Bronchial epithelial cell (primary cell): ENCODE results near the gene ADAMTS17. TPM values are rescaled to one million over a fixed set of nuclear protein-coding genes. Genes with fewer than 3 reads are reported as not detected.

Source experiments
- DNase-seq: peaks from one replicate; pipeline ENCODE4 v3.0.0-alpha.2; 2010; ENCODE audit warnings: low read depth
- FAIRE-seq: peaks from 2 replicates; lab custom pipeline; 2011; peaks lifted over from hg19 to GRCh38; lab: Jason Lieb, UNC
- H3K27me3 ChIP-seq: 2 replicates; pipeline ENCODE4 v1.5.1; 2011; ENCODE audit warnings: low read length; ENCODE audit not compliant: control insufficient read depth, insufficient read depth
- H3K36me3 ChIP-seq: 2 replicates; pipeline ENCODE4 v1.5.1; 2011; ENCODE audit warnings: low read length; ENCODE audit not compliant: control insufficient read depth, insufficient read depth
- H3K4me3 ChIP-seq: 2 replicates; pipeline ENCODE4 v1.5.1; 2011; ENCODE audit warnings: mild to moderate bottlenecking, low read depth, low read length, control low read depth
- total RNA-seq: library from RNA; depleted of rRNA; stranded (reverse); fragments of >200 nt; gene quantifications from 2 replicates; pipeline ENCODE4 v1.2.1, GENCODE V29; 2014
- TF ChIP-seq, protein P1 (sequence below): IDR thresholded peaks from 2 replicates; pipeline ENCODE4 v1.5.1; 2011; ENCODE audit warnings: mild to moderate bottlenecking, moderate library complexity, low read length, control low read depth, inconsistent platforms; ENCODE audit not compliant: insufficient read depth, severe bottlenecking

ADAMTS17 gene
- total RNA-seq, 1 donor from 2014 or later, result 1.1 TPM

GRCh38 chr15:100235030-100235617, 106.7 kb downstream of the ADAMTS17 start:
- DNase-seq, result no peak
- TF ChIP-seq, protein P1, sequence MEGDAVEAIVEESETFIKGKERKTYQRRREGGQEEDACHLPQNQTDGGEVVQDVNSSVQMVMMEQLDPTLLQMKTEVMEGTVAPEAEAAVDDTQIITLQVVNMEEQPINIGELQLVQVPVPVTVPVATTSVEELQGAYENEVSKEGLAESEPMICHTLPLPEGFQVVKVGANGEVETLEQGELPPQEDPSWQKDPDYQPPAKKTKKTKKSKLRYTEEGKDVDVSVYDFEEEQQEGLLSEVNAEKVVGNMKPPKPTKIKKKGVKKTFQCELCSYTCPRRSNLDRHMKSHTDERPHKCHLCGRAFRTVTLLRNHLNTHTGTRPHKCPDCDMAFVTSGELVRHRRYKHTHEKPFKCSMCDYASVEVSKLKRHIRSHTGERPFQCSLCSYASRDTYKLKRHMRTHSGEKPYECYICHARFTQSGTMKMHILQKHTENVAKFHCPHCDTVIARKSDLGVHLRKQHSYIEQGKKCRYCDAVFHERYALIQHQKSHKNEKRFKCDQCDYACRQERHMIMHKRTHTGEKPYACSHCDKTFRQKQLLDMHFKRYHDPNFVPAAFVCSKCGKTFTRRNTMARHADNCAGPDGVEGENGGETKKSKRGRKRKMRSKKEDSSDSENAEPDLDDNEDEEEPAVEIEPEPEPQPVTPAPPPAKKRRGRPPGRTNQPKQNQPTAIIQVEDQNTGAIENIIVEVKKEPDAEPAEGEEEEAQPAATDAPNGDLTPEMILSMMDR, result no peak
- FAIRE-seq, result no peak
- H3K27me3 ChIP-seq, result no peaks in the 10 kb centered on the region
- H3K36me3 ChIP-seq, result no peaks in the 10 kb centered on the region
- H3K4me3 ChIP-seq, result no peak overlapping the region

GRCh38 chr15:100234158-100235029, 107.4 kb downstream of the ADAMTS17 start:
- FAIRE-seq, result peak; percentile 36

DNA sequence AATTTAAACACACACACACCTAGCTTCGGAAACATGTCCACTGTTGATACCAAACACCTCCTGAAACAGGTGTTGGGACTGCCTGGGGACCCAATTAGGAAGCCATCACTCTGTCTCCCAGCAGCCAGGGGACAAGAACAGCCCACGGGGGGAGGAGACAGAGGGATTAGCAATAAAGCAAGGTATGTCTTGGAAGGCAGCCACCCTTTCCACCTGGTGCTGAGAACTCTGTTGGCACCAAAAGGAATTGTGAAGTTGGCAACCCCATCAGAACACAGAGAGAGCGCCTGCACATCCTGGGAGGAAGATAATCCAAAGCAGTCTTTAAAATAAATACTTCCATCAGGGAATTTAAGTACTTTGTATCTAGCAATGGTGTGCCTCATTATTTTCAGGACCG, 111.0 kb downstream of the ADAMTS17 start:
- DNase-seq (no peak), FAIRE-seq (no peak)
- Histone ChIP-seq H3K4me3 (no peak overlapping the region), H3K27me3 (no peaks in the 10 kb centered on the region), H3K36me3 (no peaks in the 10 kb centered on the region)
- TF ChIP-seq, protein P1, result no peak

More at GRCh38 chr15:100234158-100235029, 107.4 kb downstream of the ADAMTS17 start:
- H3K36me3 ChIP-seq, result no peaks in the 10 kb centered on the region
- no peak overlapping the region for H3K4me3 ChIP-seq
- H3K27me3 ChIP-seq, result no peaks in the 10 kb centered on the region
- DNase-seq, result no peak
- TF ChIP-seq, protein P1, result no peak

DNA sequence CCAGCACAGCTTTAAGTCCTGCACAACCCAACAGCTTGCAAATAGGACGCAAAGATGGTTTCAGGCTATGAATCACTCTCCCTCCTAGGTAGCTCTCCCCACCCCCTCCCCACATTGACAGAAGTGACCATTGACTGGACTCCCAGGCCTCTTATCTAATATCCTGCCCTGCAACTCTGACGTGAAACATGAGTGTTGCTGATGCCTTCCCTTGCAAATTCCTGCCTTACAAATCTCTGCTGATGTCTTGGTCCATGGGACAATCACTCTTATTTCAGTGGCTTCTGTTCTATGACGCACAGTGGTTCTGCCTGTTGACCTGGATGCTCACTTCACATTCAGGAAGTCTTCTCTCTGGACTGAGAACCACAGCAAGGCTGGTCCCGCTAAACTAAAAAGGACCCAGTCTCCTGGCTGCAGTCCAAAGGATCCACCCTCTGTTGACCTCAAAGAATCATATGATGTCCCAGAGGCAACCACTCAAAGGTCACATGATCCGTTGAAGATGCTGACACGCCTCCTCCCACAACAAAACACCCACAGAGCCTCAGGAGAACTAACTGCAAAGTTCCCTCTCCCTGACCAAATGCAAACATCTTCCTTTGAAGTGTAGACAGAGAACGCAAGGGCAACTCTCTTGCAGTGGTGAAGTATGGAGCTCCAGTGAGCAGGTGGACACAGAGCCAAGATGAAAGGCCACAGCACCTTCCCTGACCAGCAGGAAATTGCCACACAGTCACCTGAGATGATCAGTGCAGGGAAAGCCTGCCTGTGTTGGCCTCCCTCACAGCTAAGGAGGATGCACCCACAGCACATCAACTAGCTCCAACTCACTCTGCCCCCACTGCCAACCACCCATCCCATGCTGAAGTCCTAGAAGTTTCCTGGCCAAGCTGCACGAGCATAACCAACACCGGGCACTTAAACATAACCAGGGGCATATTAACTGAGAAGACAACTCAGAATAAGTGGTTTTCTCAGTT, 112.3 kb downstream of the ADAMTS17 start:
- Histone ChIP-seq H3K36me3 (no peaks in the 10 kb centered on the region), H3K27me3 (no peaks in the 10 kb centered on the region), H3K4me3 (no peak overlapping the region)
- DNase-seq, result no peak
- TF ChIP-seq, protein P1, result no peak
- no peak for FAIRE-seq

GRCh38 chr15:100227781-100228180, 114.0 kb downstream of the ADAMTS17 start:
- Histone ChIP-seq H3K4me3 (no peak overlapping the region), H3K36me3 (no peaks in the 10 kb centered on the region), H3K27me3 (no peaks in the 10 kb centered on the region)
- DNase-seq, result no peak
- TF ChIP-seq, protein P1, result no peak
- peak; percentile 84 for FAIRE-seq
